PC-3 (cell line): ENCODE measurements around the gene MEGF10. TPM values are rescaled to one million over a fixed set of nuclear protein-coding genes. Genes with fewer than 3 reads are reported as not detected.

Source experiments
- ATAC-seq: fragments of 200-7000 bp; cut with Tn5 transposase; 2 replicates; pipeline ENCODE4 v1.9.1; 2020; ENCODE audit warnings: mild to moderate bottlenecking, moderate library complexity
- BruUV-seq: library from RNA; stranded (reverse); fragments of 400-500 nt; replicated peaks from 2 replicates; lab custom pipeline; 2021; lab: Mats Ljungman, UMichigan
- CTCF ChIA-PET: fragments of 300-600 bp; sonication (Branson Sonifier 250); formaldehyde crosslinking; loops from one replicate; lab custom pipeline; 2022; ENCODE audit warnings: antibody characterized with exemption; lab: Charles Lee
- POLR2A ChIA-PET: fragments of 300-600 bp; sonication (Branson Sonifier 250); formaldehyde crosslinking; loops from one replicate; lab custom pipeline; 2022; ENCODE audit warnings: antibody characterized with exemption; ENCODE audit not compliant: unreplicated experiment; lab: Charles Lee
- DNase-seq: peaks from one replicate; pipeline ENCODE4 v3.0.0-alpha.2; 2015
- H2AFZ ChIP-seq: fragments of 300-600 bp; sonication (generic); 2 replicates; pipeline ENCODE4 v1.6.0; 2016; ENCODE audit warnings: antibody characterized with exemption, low read length
- H3F3A ChIP-seq: fragments of 300-600 bp; sonication (generic); one replicate; pipeline ENCODE4 v1.6.0; 2017; ENCODE audit warnings: antibody characterized with exemption, low read length, control low read depth, mild to moderate bottlenecking; ENCODE audit not compliant: unreplicated experiment
- H3K27ac ChIP-seq: fragments of 300-600 bp; sonication (generic); 2 replicates; pipeline ENCODE4 v1.5.1; 2016; ENCODE audit warnings: mild to moderate bottlenecking, low read length
- H3K27me3 ChIP-seq: fragments of 300-600 bp; sonication (generic); 2 replicates; pipeline ENCODE4 v1.6.1; 2016; ENCODE audit warnings: low read length, mixed read lengths
- H3K36me3 ChIP-seq: fragments of 300-600 bp; sonication (generic); 2 replicates; pipeline ENCODE4 v1.6.1; 2016; ENCODE audit warnings: low read depth, mixed run types, low read length, mixed read lengths
- H3K4me1 ChIP-seq: fragments of 300-600 bp; sonication (generic); 2 replicates; pipeline ENCODE4 v1.5.1; 2016; ENCODE audit warnings: low read length; ENCODE audit not compliant: insufficient read depth
- H3K4me2 ChIP-seq: fragments of 300-600 bp; sonication (generic); 2 replicates; pipeline ENCODE4 v1.6.0; 2016; ENCODE audit warnings: low read length
- H3K4me3 ChIP-seq: fragments of 300-600 bp; sonication (generic); 2 replicates; pipeline ENCODE4 v1.5.1; 2016; ENCODE audit warnings: mild to moderate bottlenecking, low read length, mixed read lengths
- H3K79me2 ChIP-seq: fragments of 300-600 bp; sonication (generic); 2 replicates; pipeline ENCODE4 v1.6.1; 2017; ENCODE audit warnings: low read length, mixed read lengths
- H3K9ac ChIP-seq: fragments of 300-600 bp; sonication (generic); 2 replicates; pipeline ENCODE4 v1.6.0; 2016; ENCODE audit warnings: mild to moderate bottlenecking, low read length
- H3K9me2 ChIP-seq: fragments of 300-600 bp; sonication (generic); replicated peaks from 2 replicates; pipeline ENCODE4 v1.6.1; 2016; ENCODE audit warnings: mixed run types, low read length, mixed read lengths
- H3K9me3 ChIP-seq: fragments of 300-600 bp; sonication (generic); 2 replicates; pipeline ENCODE4 v1.6.1; 2016; ENCODE audit warnings: low read length, mixed read lengths
- H4K20me1 ChIP-seq: fragments of 300-600 bp; sonication (generic); 2 replicates; pipeline ENCODE4 v1.6.1; 2016; ENCODE audit warnings: low read length, mixed read lengths
- EZH2 ChIP-seq: fragments of 300-600 bp; sonication (generic); IDR thresholded peaks from one replicate; pipeline ENCODE4 v1.6.1; 2017; ENCODE audit warnings: antibody characterized with exemption, mild to moderate bottlenecking, low read length; ENCODE audit not compliant: unreplicated experiment
- EZH2phosphoT487 ChIP-seq: fragments of 300-600 bp; sonication (generic); IDR thresholded peaks from 2 replicates; pipeline ENCODE4 v1.6.1; 2018; ENCODE audit warnings: mild to moderate bottlenecking, antibody characterized with exemption, low read length, borderline replicate concordance
- intact Hi-C: fragments of 100-400 bp; cut with micrococcal nuclease; formaldehyde crosslinking; loops from 2 replicates; pipeline ENCODE4 v1.9.0; 2023
- total RNA-seq: library from RNA; depleted of rRNA; stranded (reverse); fragments of >200 nt; gene quantifications from 2 replicates; pipeline ENCODE4 v1.2.3, GENCODE V29; 2014
- TF ChIP-seq, protein P1 (sequence below): fragments of 300-600 bp; sonication (generic); conservative IDR thresholded peaks from 2 replicates; pipeline ENCODE4 v1.5.1; 2017; ENCODE audit warnings: antibody characterized with exemption, low read depth, mild to moderate bottlenecking, low read length

MEGF10 gene
- total RNA-seq, 1 experiment from 2014 or later, result not detected

DNA sequence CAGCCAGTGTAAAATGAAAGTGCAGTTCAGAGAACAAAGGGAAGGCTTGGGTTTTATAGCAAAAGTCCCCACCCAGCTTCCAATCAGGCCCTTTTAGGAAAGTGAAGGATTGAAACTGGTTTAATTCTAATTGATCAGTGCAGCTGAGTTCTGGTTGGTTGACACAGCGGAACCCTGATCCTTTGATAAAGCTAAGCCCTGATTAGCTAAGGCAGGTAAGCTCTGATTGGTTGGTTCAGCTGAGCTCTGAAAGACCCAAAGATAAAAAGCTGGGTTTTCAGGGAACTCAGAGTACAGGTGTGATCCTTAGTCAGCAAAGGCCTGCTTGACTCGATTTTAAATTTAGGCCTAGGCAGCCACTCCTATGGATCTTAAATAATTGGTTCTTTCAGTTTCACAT, 156.0 kb downstream of the MEGF10 start:
- Histone ChIP-seq H3F3A (no peaks in the 10 kb centered on the region), H3K36me3 (no peaks in the 10 kb centered on the region), H3K27ac (no peak overlapping the region), H4K20me1 (no peaks in the 10 kb centered on the region), H3K9ac (no peak overlapping the region), H2AFZ (no peak overlapping the region), H3K9me2 (no peaks in the 10 kb centered on the region), H3K4me3 (no peak overlapping the region), H3K9me3 (no peaks in the 10 kb centered on the region), H3K4me1 (no peaks in the 10 kb centered on the region), H3K27me3 (peaks cover 42% of the 10 kb centered on the region), H3K79me2 (no peaks in the 10 kb centered on the region), H3K4me2 (no peak overlapping the region)
- no peak for DNase-seq
- no TSS peak for BruUV-seq
- no peak for ATAC-seq
- intact Hi-C loops, result no loop called here
- ChIA-PET POLR2A (no interaction called here), CTCF (interaction anchor here (0.6 kb wide), 1 partner anchor 11 kb away, joined by 3 read pairs; no protein-coding TSS in a partner anchor)
- TF ChIP-seq EZH2phosphoT487, result no peak
- TF ChIP-seq EZH2, result no peak
- TF ChIP-seq, protein P1, sequence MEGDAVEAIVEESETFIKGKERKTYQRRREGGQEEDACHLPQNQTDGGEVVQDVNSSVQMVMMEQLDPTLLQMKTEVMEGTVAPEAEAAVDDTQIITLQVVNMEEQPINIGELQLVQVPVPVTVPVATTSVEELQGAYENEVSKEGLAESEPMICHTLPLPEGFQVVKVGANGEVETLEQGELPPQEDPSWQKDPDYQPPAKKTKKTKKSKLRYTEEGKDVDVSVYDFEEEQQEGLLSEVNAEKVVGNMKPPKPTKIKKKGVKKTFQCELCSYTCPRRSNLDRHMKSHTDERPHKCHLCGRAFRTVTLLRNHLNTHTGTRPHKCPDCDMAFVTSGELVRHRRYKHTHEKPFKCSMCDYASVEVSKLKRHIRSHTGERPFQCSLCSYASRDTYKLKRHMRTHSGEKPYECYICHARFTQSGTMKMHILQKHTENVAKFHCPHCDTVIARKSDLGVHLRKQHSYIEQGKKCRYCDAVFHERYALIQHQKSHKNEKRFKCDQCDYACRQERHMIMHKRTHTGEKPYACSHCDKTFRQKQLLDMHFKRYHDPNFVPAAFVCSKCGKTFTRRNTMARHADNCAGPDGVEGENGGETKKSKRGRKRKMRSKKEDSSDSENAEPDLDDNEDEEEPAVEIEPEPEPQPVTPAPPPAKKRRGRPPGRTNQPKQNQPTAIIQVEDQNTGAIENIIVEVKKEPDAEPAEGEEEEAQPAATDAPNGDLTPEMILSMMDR, result no peak

DNA sequence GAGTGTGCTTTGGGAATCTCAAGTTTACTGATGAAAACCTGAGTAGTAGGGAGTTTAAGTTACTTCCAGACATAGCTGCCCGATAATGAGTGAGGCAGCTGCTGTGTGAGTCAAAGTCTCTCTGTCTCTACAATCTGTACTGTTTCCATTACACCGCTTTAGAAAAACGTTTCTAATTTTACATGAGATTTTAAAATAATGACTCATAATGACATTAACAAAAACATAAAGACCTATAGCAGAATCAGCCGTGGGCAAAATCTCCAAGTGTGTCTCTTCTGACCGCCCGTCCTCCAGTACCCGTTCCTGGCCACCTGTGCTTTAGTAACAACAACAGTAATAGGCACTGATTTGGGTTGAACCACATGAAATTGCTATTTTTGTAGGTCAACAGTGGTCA, 157.2 kb downstream of the MEGF10 start:
- POLR2A ChIA-PET, result no interaction called here
- no peak for ATAC-seq
- CTCF ChIA-PET, result no interaction called here

DNA sequence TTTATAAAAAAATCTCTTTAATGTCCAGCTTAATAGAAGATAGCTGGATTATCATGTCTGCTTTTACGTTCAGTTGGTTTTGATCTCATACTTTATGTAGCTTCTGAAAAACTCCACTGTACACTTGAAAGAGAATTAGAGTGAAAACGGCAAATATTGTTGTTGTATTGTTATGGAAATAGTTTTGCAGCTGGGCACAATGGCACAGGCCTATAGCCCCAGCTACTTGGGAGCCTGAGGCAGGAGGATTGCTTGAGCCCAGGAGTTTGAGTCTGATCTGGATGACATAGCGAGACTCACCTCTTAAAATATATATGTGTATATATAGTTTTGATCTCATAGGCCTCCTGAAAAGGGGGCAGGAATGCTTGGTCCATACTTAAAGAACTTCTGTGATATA, 159.4 kb downstream of the MEGF10 start:
- no peaks in the 10 kb centered on the region for H3K79me2 ChIP-seq
- POLR2A ChIA-PET, result no interaction called here
- no peaks in the 10 kb centered on the region for H4K20me1 ChIP-seq
- TF ChIP-seq, protein P1, result no peak
- no peak for TF ChIP-seq EZH2phosphoT487
- TF ChIP-seq EZH2, result no peak
- H3K27me3 ChIP-seq, result peaks cover 51% of the 10 kb centered on the region
- no peak overlapping the region for H2AFZ ChIP-seq
- no peaks in the 10 kb centered on the region for H3K4me1 ChIP-seq
- DNase-seq (no peak), ATAC-seq (no peak)
- no peaks in the 10 kb centered on the region for H3F3A ChIP-seq
- H3K4me3 ChIP-seq, result no peak overlapping the region
- H3K4me2 ChIP-seq, result no peak overlapping the region
- CTCF ChIA-PET, result no interaction called here
- no peak overlapping the region for H3K27ac ChIP-seq
- H3K9ac ChIP-seq, result no peak overlapping the region
- no peaks in the 10 kb centered on the region for H3K9me3 ChIP-seq
- intact Hi-C loops, result loop anchor here (1.0 kb wide), 1 partner anchor 9 kb away; no protein-coding TSS in a partner anchor
- no peaks in the 10 kb centered on the region for H3K36me3 ChIP-seq
- BruUV-seq, result no TSS peak
- H3K9me2 ChIP-seq, result no peaks in the 10 kb centered on the region

More for the DNA sequence above, 157.2 kb downstream of the MEGF10 start:
- Histone ChIP-seq H3K9me2 (no peaks in the 10 kb centered on the region), H3K4me3 (no peak overlapping the region), H3K9ac (no peak overlapping the region), H4K20me1 (no peaks in the 10 kb centered on the region), H2AFZ (no peak overlapping the region), H3F3A (no peaks in the 10 kb centered on the region), H3K4me1 (no peaks in the 10 kb centered on the region), H3K27me3 (peaks cover 49% of the 10 kb centered on the region), H3K27ac (no peak overlapping the region), H3K79me2 (no peaks in the 10 kb centered on the region), H3K4me2 (no peak overlapping the region), H3K9me3 (no peaks in the 10 kb centered on the region), H3K36me3 (no peaks in the 10 kb centered on the region)
- BruUV-seq, result no TSS peak
- intact Hi-C loops, result no loop called here
- TF ChIP-seq EZH2, result no peak
- TF ChIP-seq EZH2phosphoT487, result no peak
- TF ChIP-seq, protein P1, result no peak
- DNase-seq, result no peak
